Measurements from ENCODE around the gene ANO4.

Gene ANO4

GRCh38 chr12:100896192-100896591 lies 101.6 kb downstream of the ANO4 start:
- Histone ChIP-seq H3K4me3 (ENCODE audit: low read depth, low read length) (no peak overlapping the region), H3K4me1 (ENCODE audit: control insufficient read depth, insufficient read depth, low read length) (no peaks in the 10 kb centered on the region), H3K27ac (ENCODE audit: extremely low read depth, low read depth, low read length) (no peak overlapping the region), H3K9me3 (ENCODE audit: control insufficient read depth, insufficient read depth, low read depth, low read length) (no peaks in the 10 kb centered on the region), H3K36me3 (ENCODE audit: control insufficient read depth in 2 of 2, insufficient read depth in 1 of 2, low read length in 2 of 2) (no peaks in the 10 kb centered on the region)
- ChIA-PET POLR2A (no interaction called here), CTCF (interaction anchor here (0.7 kb wide), 1 partner anchor 53 kb away, joined by 6 read pairs; no protein-coding TSS in a partner anchor)
- TF ChIP-seq ZFP41 (tag by site-specific recombination; IDR thresholded peaks at IDR 0.05; ENCODE audit: borderline replicate concordance) (no peak), ZSCAN4 (tag by site-specific recombination; IDR thresholded peaks at IDR 0.05) (no peak), ZNF626 (tag by site-specific recombination; IDR thresholded peaks at IDR 0.05) (no peak), TCF7L2 (IDR thresholded peaks at IDR 0.05; ENCODE audit: borderline replicate concordance, low read depth, low read length) (no peak), ZBTB44 (tag by site-specific recombination; IDR thresholded peaks at IDR 0.05) (no peak), ZNF248 (tag by site-specific recombination; IDR thresholded peaks at IDR 0.05) (no peak), ZNF670 (tag by site-specific recombination; IDR thresholded peaks at IDR 0.05; ENCODE audit: low read depth) (no peak), ZBTB10 (tag by site-specific recombination; IDR thresholded peaks at IDR 0.05) (no peak), SP2 (tag by site-specific recombination; IDR thresholded peaks at IDR 0.05) (no peak), ZNF426 (tag by site-specific recombination; IDR thresholded peaks at IDR 0.05) (no peak), ZNF677 (tag by site-specific recombination; IDR thresholded peaks at IDR 0.05) (no peak), PRDM2 (tag by site-specific recombination; IDR thresholded peaks at IDR 0.05; ENCODE audit: borderline replicate concordance) (no peak), ZNF26 (tag by site-specific recombination; IDR thresholded peaks at IDR 0.05) (no peak)

All from HEK293 (cell line).